A673 (cell line): ENCODE measurements around the gene CES3.

Experiments used
- CTCF ChIP-seq: fragments of 300-800, 200-600 bp; sonication (generic); conservative IDR thresholded peaks from 2 replicates; pipeline ENCODE4 v1.5.1; 2017; ENCODE audit warnings: low read depth, mild to moderate bottlenecking, antibody characterized with exemption, low read length, moderate library complexity, mixed read lengths
- EZH2 ChIP-seq: fragments of 200-600 bp; sonication (generic); IDR thresholded peaks from 2 replicates; pipeline ENCODE4 v1.6.1; 2017; ENCODE audit warnings: borderline replicate concordance, low read depth, mild to moderate bottlenecking, mixed read lengths, antibody characterized with exemption, low read length; ENCODE audit not compliant: poor library complexity, severe bottlenecking

- no peak for TF ChIP-seq CTCF
- no peak for TF ChIP-seq EZH2
These were observed 44.5 kb upstream of the CES3 start for GRCh38 chr16:66916518-66916917.
